Testis (tissue), 2 donors: ENCODE data around the gene ADRA2B.

Experiments used
- CTCF ChIP-seq, 3 experiments: fragments of 450-650 bp in 2 of 3; fragments of 200-600 bp in 1 of 3; sonication (generic) in 1 of 3; IDR thresholded peaks; one replicate each; pipeline ENCODE4 v1.5.1; 2016 to 2019; ENCODE audit warnings: antibody characterized with exemption in 3 of 3, mild to moderate bottlenecking in 2 of 3, moderate library complexity in 1 of 3
- POLR2A ChIP-seq: fragments of 450-650 bp; IDR thresholded peaks from one replicate; pipeline ENCODE4 v1.6.1; 2017; ENCODE audit warnings: antibody characterized with exemption, mild to moderate bottlenecking, moderate library complexity

DNA sequence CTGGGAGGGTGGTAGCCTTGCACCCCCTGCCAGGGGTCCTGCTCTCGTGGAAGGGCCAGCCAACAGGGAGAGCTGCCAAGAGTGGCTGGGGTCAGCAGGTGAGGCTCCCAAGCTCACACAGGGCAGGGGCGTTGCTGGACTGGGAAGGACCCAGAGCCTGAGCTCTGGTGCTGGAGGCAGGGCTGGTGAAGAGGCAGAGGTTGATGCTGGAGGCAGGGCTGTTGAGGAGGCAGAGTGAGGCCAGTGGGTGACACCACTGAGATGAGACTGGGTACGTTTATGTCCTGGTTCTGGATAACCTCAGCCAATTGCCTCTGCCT lies 7.0 kb downstream of the ADRA2B start:
- TF ChIP-seq CTCF (IDR thresholded peaks at IDR 0.05) = no peak
- TF ChIP-seq POLR2A = no peak
